Forelimb muscle (tissue), 1 donor: ENCODE data around the gene MERTK. TPM values are rescaled to one million over a fixed set of nuclear protein-coding genes. Genes with fewer than 3 reads are reported as not detected.

Experiments
- DNase-seq: peaks from one replicate; pipeline ENCODE4 v3.0.0-alpha.2; 2013; ENCODE audit warnings: low read depth
- polyA plus RNA-seq: library from polyadenylated mRNA; unstranded; fragments of 120-200 nt; gene quantifications from one replicate; pipeline ENCODE4 v1.2.1, GENCODE V29; 2013; ENCODE audit not compliant: insufficient read length

Gene MERTK
- polyA plus RNA-seq, 1 donor, result 4.0 TPM

- no peak for DNase-seq
These were observed 176.1 kb downstream of the MERTK start for GRCh38 chr2:112074506-112074905.

- DNase-seq, result no peak
These were observed 177.3 kb downstream of the MERTK start for GRCh38 chr2:112075490-112076260.

GRCh38 chr2:112077814-112078213 is 179.4 kb downstream of the MERTK start:
- no peak for DNase-seq

Other genes starting within 250 kb of the MERTK start
- gene ANAPC1, start 14.4 kb upstream of the MERTK start, polyA plus RNA-seq, result 19.1 TPM
- 11.8 TPM for gene TMEM87B, start 156.7 kb downstream of the MERTK start, polyA plus RNA-seq
- gene FBLN7, start 239.8 kb downstream of the MERTK start, polyA plus RNA-seq, result 9.2 TPM